Upper lobe of left lung (tissue), 6 donors: ENCODE measurements around the gene ACOX2. TPM values are rescaled to one million over a fixed set of nuclear protein-coding genes. Genes with fewer than 3 reads are reported as not detected.

Source experiments
- ATAC-seq, 2 donors: fragments of 200-7000 bp; cut with Tn5 transposase; one replicate each; pipeline ENCODE4 v1.9.1; 2022; ENCODE audit warnings: mild to moderate bottlenecking in 2 of 2, moderate library complexity in 2 of 2; ENCODE audit not compliant: low FRiP score in 2 of 2
- DNase-seq, 2 donors: peaks; one replicate each; pipeline ENCODE4 v3.0.0-alpha.2; 2019 to 2020
- H3K27ac ChIP-seq, 4 donors: fragments of 200-600 bp; sonication (generic); one replicate each; pipeline ENCODE4 v1.5.1; 2016 to 2019
- H3K27me3 ChIP-seq, 4 donors: fragments of 200-600 bp; sonication (generic); one replicate each; pipeline ENCODE4 v1.5.1; 2017 to 2019
- H3K36me3 ChIP-seq, 4 donors: fragments of 200-600 bp; sonication (generic); one replicate each; pipeline ENCODE4 v1.5.1; 2016 to 2019
- H3K4me1 ChIP-seq, 4 donors: fragments of 200-600 bp; sonication (generic); one replicate each; pipeline ENCODE4 v1.5.1; 2018 to 2019
- H3K4me3 ChIP-seq, 4 donors: fragments of 200-600 bp; sonication (generic); one replicate each; pipeline ENCODE4 v1.5.1; 2017 to 2019; ENCODE audit warnings: mild to moderate bottlenecking in 2 of 4, moderate library complexity in 1 of 4
- H3K9me3 ChIP-seq, 4 donors: fragments of 200-600 bp; sonication (generic); one replicate each; pipeline ENCODE4 v1.5.1; 2018 to 2019
- EP300 ChIP-seq, 4 donors: sonication (generic); formaldehyde crosslinking; IDR thresholded peaks; one replicate each; pipeline ENCODE4 v1.5.1; 2017; ENCODE audit warnings: antibody characterized with exemption in 4 of 4, control low read depth in 2 of 4
- POLR2A ChIP-seq, 4 donors: fragments of 450-650 bp; IDR thresholded peaks; one replicate each; pipeline ENCODE4 v1.5.1; 2016 to 2017; ENCODE audit warnings: antibody characterized with exemption in 4 of 4, mild to moderate bottlenecking in 2 of 4
- POLR2AphosphoS5 ChIP-seq, 2 donors: sonication (generic); formaldehyde crosslinking; IDR thresholded peaks; one replicate each; pipeline ENCODE4 v1.5.1; 2017; ENCODE audit warnings: antibody characterized with exemption in 2 of 2
- WGBS, 2 donors: methylation state at CpG; one replicate each; pipeline ENCODE4 v1.1.5; 2017 to 2018; 5-methylcytosine and 5-hydroxymethylcytosine counted together
- total RNA-seq, 6 donors: library from RNA; depleted of rRNA in 4 of 6; stranded (reverse); fragments of >200 nt in 4 of 6; gene quantifications; one replicate each; pipeline versions ENCODE4 v1.1.0 to v1.2.1, GENCODE V29; 2016 to 2021
- TF ChIP-seq, protein P1 (sequence below), 6 experiments: fragments of 450-650 bp in 4 of 6; fragments of 200-600 bp in 2 of 6; sonication (generic) in 2 of 6; IDR thresholded peaks; one replicate each; pipeline ENCODE4 v1.5.1; 2016 to 2019; ENCODE audit warnings: antibody characterized with exemption in 6 of 6
- donor health status: DM: no; HTN: no; CAD: no; lungs with moderate emphysema.
- donor health status: DM: no; HTN: yes; CAD: no; lungs with severe emphysema.

Gene ACOX2
- total RNA-seq: 10 to 100 TPM in 4 of 6 donors, 1 to 10 TPM in 2; 5.2 to 32.5 (median 15.8) TPM

DNA sequence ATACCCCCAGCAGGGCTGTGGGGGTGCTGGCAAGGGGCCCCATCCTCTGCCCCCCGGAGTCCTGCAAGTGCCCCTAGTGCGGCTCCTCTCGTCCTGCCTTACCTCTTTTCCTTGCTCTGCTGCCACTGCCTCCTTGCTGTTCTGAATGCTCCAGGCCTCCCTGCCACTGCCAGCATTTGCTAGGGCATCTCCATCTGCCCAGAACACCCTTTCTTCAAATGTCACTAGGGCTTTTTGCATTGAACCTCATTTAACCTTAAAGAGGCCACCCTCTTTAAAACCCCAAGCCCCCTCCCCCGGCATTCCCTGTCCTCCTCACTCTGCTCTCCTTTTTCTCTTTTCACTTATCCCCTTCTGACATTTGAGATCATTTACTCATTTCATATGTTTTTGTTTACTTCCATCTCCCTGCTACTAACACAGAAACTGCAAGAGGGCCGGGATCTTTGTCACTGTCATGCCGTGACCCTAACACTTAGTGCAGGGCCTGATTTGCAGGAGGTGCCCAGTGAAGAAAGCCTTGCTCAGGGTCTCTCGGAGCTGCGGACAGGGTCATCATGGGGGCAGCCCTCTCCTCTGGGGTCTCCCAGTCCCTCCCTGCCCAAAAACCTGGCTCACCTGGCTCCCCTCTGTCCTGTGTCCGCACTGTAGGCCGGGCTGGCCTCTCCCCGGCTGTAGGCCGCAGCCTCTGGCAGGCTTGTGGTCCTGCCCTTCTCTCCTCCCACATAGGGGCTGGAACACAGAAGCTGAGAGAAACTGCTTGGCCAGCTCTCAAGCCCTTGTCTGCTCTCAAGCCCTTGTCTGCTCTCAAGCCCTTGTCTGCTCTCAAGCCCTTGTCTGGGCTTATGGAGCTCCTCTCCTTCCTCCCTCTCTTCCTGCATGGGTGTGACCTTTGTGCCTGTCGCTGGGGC is at the start of gene ACOX2:
TSS of gene ACOX2 (minus strand) at position 690 of the 911 bp plus-strand sequence. CDS start 2,084 bp downstream, outside the sequence.
- H3K27me3 ChIP-seq: no peaks in the 10 kb centered on the region
- H3K27ac ChIP-seq: peak within 1 kb of the TSS; percentile 42 to 77 (median 76)
- peak in 1 of 2 donors; percentile 14 for TF ChIP-seq POLR2AphosphoS5 (IDR thresholded peaks at IDR 0.05)
- TF ChIP-seq POLR2A (IDR thresholded peaks at IDR 0.05): peak in 1 of 4 donors; percentile 44
- TF ChIP-seq EP300 (IDR thresholded peaks at IDR 0.05): no peak
- TF ChIP-seq, protein P1, sequence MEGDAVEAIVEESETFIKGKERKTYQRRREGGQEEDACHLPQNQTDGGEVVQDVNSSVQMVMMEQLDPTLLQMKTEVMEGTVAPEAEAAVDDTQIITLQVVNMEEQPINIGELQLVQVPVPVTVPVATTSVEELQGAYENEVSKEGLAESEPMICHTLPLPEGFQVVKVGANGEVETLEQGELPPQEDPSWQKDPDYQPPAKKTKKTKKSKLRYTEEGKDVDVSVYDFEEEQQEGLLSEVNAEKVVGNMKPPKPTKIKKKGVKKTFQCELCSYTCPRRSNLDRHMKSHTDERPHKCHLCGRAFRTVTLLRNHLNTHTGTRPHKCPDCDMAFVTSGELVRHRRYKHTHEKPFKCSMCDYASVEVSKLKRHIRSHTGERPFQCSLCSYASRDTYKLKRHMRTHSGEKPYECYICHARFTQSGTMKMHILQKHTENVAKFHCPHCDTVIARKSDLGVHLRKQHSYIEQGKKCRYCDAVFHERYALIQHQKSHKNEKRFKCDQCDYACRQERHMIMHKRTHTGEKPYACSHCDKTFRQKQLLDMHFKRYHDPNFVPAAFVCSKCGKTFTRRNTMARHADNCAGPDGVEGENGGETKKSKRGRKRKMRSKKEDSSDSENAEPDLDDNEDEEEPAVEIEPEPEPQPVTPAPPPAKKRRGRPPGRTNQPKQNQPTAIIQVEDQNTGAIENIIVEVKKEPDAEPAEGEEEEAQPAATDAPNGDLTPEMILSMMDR (IDR thresholded peaks at IDR 0.05): no peak
- peak; percentile 83 to 90 for DNase-seq
- H3K9me3 ChIP-seq: no peaks in the 10 kb centered on the region
- peak within 1 kb of the TSS in 3 of 4 donors; percentile 18 to 39 (median 32) for H3K4me3 ChIP-seq
- H3K4me1 ChIP-seq: peaks cover 17 to 35% (median 23%) of the 10 kb centered on the region in 4 donors
- ATAC-seq: peak; percentile 91 to 92
- H3K36me3 ChIP-seq: no peaks in the 10 kb centered on the region
- WGBS, 2 donors: 47 to 53% methylated on average over 9 to 13 of the region's 13 CpGs

DNA sequence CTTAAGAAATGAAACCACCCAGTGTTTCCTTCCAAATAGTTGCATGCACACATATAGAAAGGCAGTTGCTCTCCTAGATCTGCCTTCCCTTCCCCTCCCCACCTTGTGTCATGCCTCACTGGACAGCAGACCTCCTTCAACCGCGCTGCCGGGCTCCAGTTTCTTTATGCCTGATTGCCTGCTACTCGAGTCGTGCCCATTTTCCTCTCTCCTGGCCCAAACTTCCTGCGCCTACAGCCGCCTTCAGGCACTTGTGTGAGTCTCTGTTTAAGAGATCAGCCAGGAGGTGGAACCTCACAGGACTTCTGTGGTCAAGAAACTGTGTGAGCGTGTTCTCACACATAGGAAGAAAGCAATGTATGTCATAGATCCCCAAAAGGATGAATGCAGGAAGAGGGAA is 49.0 kb upstream of the ACOX2 start:
- DNase-seq (no peak), ATAC-seq (no peak)
- Histone ChIP-seq H3K27me3 (peaks cover 0 to 11% (median 6%) of the 10 kb centered on the region in 4 donors), H3K4me1 (peaks cover 19 to 21% (median 19%) of the 10 kb centered on the region in 4 donors), H3K9me3 (no peaks in the 10 kb centered on the region), H3K36me3 (no peaks in the 10 kb centered on the region), H3K4me3 (peak overlapping the region in 2 of 4 donors; percentile 60), H3K27ac (peak overlapping the region in 2 of 4 donors; percentile 81 to 89)
- TF ChIP-seq POLR2AphosphoS5 (IDR thresholded peaks at IDR 0.05) (no peak), EP300 (IDR thresholded peaks at IDR 0.05) (no peak), POLR2A (IDR thresholded peaks at IDR 0.05) (no peak)
- TF ChIP-seq, protein P1 (IDR thresholded peaks at IDR 0.05): no peak
- WGBS, 2 donors: 48 to 51% methylated on average over 8 of the region's 8 CpGs

DNA sequence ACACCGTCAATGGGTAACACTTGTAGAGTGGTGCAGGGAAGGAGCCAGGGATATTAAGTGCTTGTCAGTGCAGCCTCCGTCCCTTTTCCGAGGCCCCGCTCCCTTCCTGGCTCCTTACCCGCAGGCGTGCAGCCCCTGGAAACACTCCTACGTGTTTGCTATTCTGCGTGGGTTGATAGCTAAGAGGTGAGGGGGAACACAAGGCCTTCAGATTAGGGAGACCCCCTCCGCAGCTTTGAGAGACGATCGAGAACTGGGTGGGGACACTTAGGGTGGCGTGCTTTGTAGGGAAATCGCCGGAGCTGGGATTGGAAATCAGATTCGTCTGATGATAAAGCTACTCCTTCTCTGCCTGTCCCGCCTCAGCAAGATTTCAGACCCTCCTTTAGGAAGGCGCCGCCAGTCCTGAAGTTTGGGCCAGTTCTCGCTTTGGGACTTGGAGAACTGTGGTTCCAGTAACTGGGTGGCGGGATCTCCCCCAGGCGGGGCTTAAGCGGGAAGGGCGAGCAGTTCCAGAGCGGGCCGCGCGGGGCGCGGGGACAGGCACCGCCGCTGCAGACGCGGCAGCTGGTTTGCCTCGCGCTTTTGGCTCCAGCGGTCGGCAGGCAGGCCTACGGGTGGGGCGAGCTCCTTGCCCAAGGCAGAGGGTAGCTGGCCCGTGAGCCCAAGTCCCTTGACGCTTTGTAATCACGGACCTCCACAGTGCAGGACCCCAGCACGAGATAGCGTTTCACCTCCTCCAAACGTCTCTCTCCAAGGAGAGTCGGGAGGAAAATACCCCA is 48.2 kb upstream of the ACOX2 start:
- DNase-seq (peak; percentile 81 to 97), ATAC-seq (peak; percentile 93 to 96)
- Histone ChIP-seq H3K27me3 (peaks cover 0 to 11% (median 6%) of the 10 kb centered on the region in 4 donors), H3K27ac (peak overlapping the region; percentile 76 to 89 (median 82)), H3K36me3 (no peaks in the 10 kb centered on the region), H3K4me3 (peak overlapping the region; percentile 21 to 60 (median 54)), H3K9me3 (no peaks in the 10 kb centered on the region), H3K4me1 (peaks cover 19 to 21% (median 19%) of the 10 kb centered on the region in 4 donors)
- 4 to 9% methylated on average over 20 to 40 of the region's 46 CpGs for WGBS, 2 donors
- peak; percentile 44 to 73 for TF ChIP-seq POLR2AphosphoS5 (IDR thresholded peaks at IDR 0.05)
- peak in 1 of 4 donors; percentile 41 for TF ChIP-seq POLR2A (IDR thresholded peaks at IDR 0.05)
- peak; percentile 32 to 76 (median 50) for TF ChIP-seq EP300 (IDR thresholded peaks at IDR 0.05)
- TF ChIP-seq, protein P1 (IDR thresholded peaks at IDR 0.05): peak; percentile 89 to 97 (median 96)

DNA sequence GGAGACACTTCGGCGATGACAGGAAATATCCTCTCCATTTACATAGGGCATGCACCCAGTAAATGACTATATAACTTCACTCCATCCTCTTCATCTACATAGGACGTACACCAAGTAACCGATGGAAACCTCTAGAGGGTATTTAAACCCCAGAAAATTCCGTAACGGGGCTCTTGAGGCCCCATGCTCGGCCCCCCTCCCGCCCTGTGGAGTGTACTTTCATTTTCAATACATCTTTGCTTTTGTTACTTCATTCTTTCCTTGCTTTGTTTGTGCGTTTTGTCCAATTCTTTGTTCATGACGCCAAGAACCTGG is 47.7 kb upstream of the ACOX2 start:
- peaks cover 0 to 11% (median 6%) of the 10 kb centered on the region in 4 donors for H3K27me3 ChIP-seq
- DNase-seq: no peak
- 24 to 30% methylated on average over 10 of the region's 10 CpGs for WGBS, 2 donors
- TF ChIP-seq POLR2A (IDR thresholded peaks at IDR 0.05) (no peak), EP300 (IDR thresholded peaks at IDR 0.05) (peak in 1 of 4 donors; percentile 18)
- H3K4me3 ChIP-seq: peak overlapping the region; percentile 21 to 60 (median 54)
- H3K36me3 ChIP-seq: no peaks in the 10 kb centered on the region
- peak; percentile 13 to 14 for ATAC-seq
- no peaks in the 10 kb centered on the region for H3K9me3 ChIP-seq
- peak overlapping the region; percentile 76 to 89 (median 82) for H3K27ac ChIP-seq
- H3K4me1 ChIP-seq: peaks cover 19 to 21% (median 19%) of the 10 kb centered on the region in 4 donors
